ENCODE data around the gene LHFPL3. TPM values are rescaled to one million over a fixed set of nuclear protein-coding genes. Genes with fewer than 3 reads are reported as not detected.
"Not testable (repeated sequence)": the region's sequence is repeated elsewhere in the genome, so short reads cannot be mapped to it uniquely, and the experiment has no call there.

Gene LHFPL3
- total RNA-seq, 2 experiments from 2014 or later: not detected

GRCh38 chr7:104569751-104570150 lies 241.3 kb downstream of the LHFPL3 start:
- Histone ChIP-seq H2AFZ (ENCODE audit: low read length) (no peak overlapping the region), H4K20me1 (ENCODE audit: insufficient read depth, low read length) (no peaks in the 10 kb centered on the region), H3K4me2 (ENCODE audit: low read length) (no peak overlapping the region), H3K9me3 (ENCODE audit: low read length) (no peaks in the 10 kb centered on the region), H3K79me2 (ENCODE audit: insufficient read depth, low read depth, low read length) (no peaks in the 10 kb centered on the region), H3K4me3 (ENCODE audit: low read depth, low read length, poor library complexity, severe bottlenecking) (no peak overlapping the region), H3K36me3 (ENCODE audit: insufficient read depth, low read length) (no peaks in the 10 kb centered on the region), H3K4me1 (ENCODE audit: insufficient read depth, low read length, poor library complexity, severe bottlenecking) (no peaks in the 10 kb centered on the region), H3K9me2 (ENCODE audit: insufficient read depth, low read length) (no peaks in the 10 kb centered on the region), H3K27ac (ENCODE audit: low read depth, low read length, poor library complexity, severe bottlenecking) (no peak overlapping the region)
- POLR2A ChIA-PET: no interaction called here
- CTCF ChIA-PET (ENCODE audit: unreplicated experiment): no interaction called here
- BruUV-seq (replicated peaks): no TSS peak
- no peak for TF ChIP-seq CTCF (conservative IDR thresholded peaks at IDR 0.05; ENCODE audit: low read length)
- no peak for TF ChIP-seq EZH2phosphoT487 (IDR thresholded peaks at IDR 0.05; ENCODE audit: borderline replicate concordance, low read depth, low read length)
- intact Hi-C loops (cut with micrococcal nuclease; ENCODE audit: unreplicated experiment): no loop called here
- no peak for DNase-seq (ENCODE audit: low spot score)

GRCh38 chr7:104572554-104572953 lies 244.2 kb downstream of the LHFPL3 start:
- Histone ChIP-seq H3K79me2 (ENCODE audit: insufficient read depth, low read depth, low read length) (no peaks in the 10 kb centered on the region), H3K9me2 (ENCODE audit: insufficient read depth, low read length) (no peaks in the 10 kb centered on the region), H3K4me2 (ENCODE audit: low read length) (no peak overlapping the region), H3K9me3 (ENCODE audit: low read length) (no peaks in the 10 kb centered on the region), H2AFZ (ENCODE audit: low read length) (no peak overlapping the region), H3K4me3 (ENCODE audit: low read depth, low read length, poor library complexity, severe bottlenecking) (no peak overlapping the region), H3K27ac (ENCODE audit: low read depth, low read length, poor library complexity, severe bottlenecking) (no peak overlapping the region), H3K36me3 (ENCODE audit: insufficient read depth, low read length) (no peaks in the 10 kb centered on the region), H4K20me1 (ENCODE audit: insufficient read depth, low read length) (no peaks in the 10 kb centered on the region), H3K4me1 (ENCODE audit: insufficient read depth, low read length, poor library complexity, severe bottlenecking) (no peaks in the 10 kb centered on the region)
- no peak for DNase-seq (ENCODE audit: low spot score)
- TF ChIP-seq CTCF (conservative IDR thresholded peaks at IDR 0.05; ENCODE audit: low read length) (no peak), EZH2phosphoT487 (IDR thresholded peaks at IDR 0.05; ENCODE audit: borderline replicate concordance, low read depth, low read length) (no peak)
- BruUV-seq (replicated peaks): no TSS peak
- ChIA-PET POLR2A (no interaction called here), CTCF (ENCODE audit: unreplicated experiment) (no interaction called here)
- intact Hi-C loops (cut with micrococcal nuclease; ENCODE audit: unreplicated experiment): no loop called here

- no peaks in the 10 kb centered on the region for H3K79me2 ChIP-seq (ENCODE audit: insufficient read depth, low read depth, low read length)
- TF ChIP-seq EZH2phosphoT487 (IDR thresholded peaks at IDR 0.05; ENCODE audit: borderline replicate concordance, low read depth, low read length) (no peak), CTCF (conservative IDR thresholded peaks at IDR 0.05; ENCODE audit: low read length) (no peak)
- H3K4me3 ChIP-seq (ENCODE audit: low read depth, low read length, poor library complexity, severe bottlenecking): no peak overlapping the region
- no peak overlapping the region for H3K27ac ChIP-seq (ENCODE audit: low read depth, low read length, poor library complexity, severe bottlenecking)
- H2AFZ ChIP-seq (ENCODE audit: low read length): no peak overlapping the region
- no peak overlapping the region for H3K4me2 ChIP-seq (ENCODE audit: low read length)
- H4K20me1 ChIP-seq (ENCODE audit: insufficient read depth, low read length): no peaks in the 10 kb centered on the region
- intact Hi-C loops (cut with micrococcal nuclease; ENCODE audit: unreplicated experiment): no loop called here
- ChIA-PET POLR2A (interaction anchor here (0.6 kb wide), 1 partner anchor 10 kb away, joined by 3 read pairs; no protein-coding TSS in a partner anchor), CTCF (ENCODE audit: unreplicated experiment) (no interaction called here)
- H3K36me3 ChIP-seq (ENCODE audit: insufficient read depth, low read length): no peaks in the 10 kb centered on the region
- H3K4me1 ChIP-seq (ENCODE audit: insufficient read depth, low read length, poor library complexity, severe bottlenecking): no peaks in the 10 kb centered on the region
- no peaks in the 10 kb centered on the region for H3K9me3 ChIP-seq (ENCODE audit: low read length)
- H3K9me2 ChIP-seq (ENCODE audit: insufficient read depth, low read length): no peaks in the 10 kb centered on the region
- no peak for DNase-seq (ENCODE audit: low spot score)
- no TSS peak for BruUV-seq (replicated peaks)
Observed at GRCh38 chr7:104584620-104585019, 256.2 kb downstream of the LHFPL3 start.

- H3K36me3 ChIP-seq (ENCODE audit: insufficient read depth, low read length); intact Hi-C loops (cut with micrococcal nuclease; ENCODE audit: unreplicated experiment); H3K4me3 ChIP-seq (ENCODE audit: low read depth, low read length, poor library complexity, severe bottlenecking); H3K27ac ChIP-seq (ENCODE audit: low read depth, low read length, poor library complexity, severe bottlenecking); DNase-seq (ENCODE audit: low spot score); POLR2A ChIA-PET; CTCF ChIA-PET (ENCODE audit: unreplicated experiment); H4K20me1 ChIP-seq (ENCODE audit: insufficient read depth, low read length); H3K9me3 ChIP-seq (ENCODE audit: low read length); H3K4me2 ChIP-seq (ENCODE audit: low read length); H3K79me2 ChIP-seq (ENCODE audit: insufficient read depth, low read depth, low read length); H3K9me2 ChIP-seq (ENCODE audit: insufficient read depth, low read length); BruUV-seq (replicated peaks); H2AFZ ChIP-seq (ENCODE audit: low read length); H3K4me1 ChIP-seq (ENCODE audit: insufficient read depth, low read length, poor library complexity, severe bottlenecking): not testable (repeated sequence)
Observed at GRCh38 chr7:104595591-104595990, 267.2 kb downstream of the LHFPL3 start.

Data from OCI-LY7 (cell line).